Left lung (tissue), 10 donors: ENCODE measurements around the gene SCG2. TPM values are rescaled to one million over a fixed set of nuclear protein-coding genes. Genes with fewer than 3 reads are reported as not detected.
A peak's percentile ranks its signal among the peaks of the same experiment; 100 is the strongest.

Experiments
- ATAC-seq: fragments of 200-7000 bp; cut with Tn5 transposase; one replicate; pipeline ENCODE4 v1.9.1; 2020; ENCODE audit warnings: moderate library complexity
- DNase-seq, 4 donors: peaks; one replicate each; pipeline ENCODE4 v3.0.0-alpha.2; 2013 to 2020
- H3K27ac ChIP-seq, 2 donors: fragments of 200-600 bp; sonication (generic) in 1 of 2; one replicate each; pipeline versions ENCODE4 v1.5.0 to v1.8.0; 2020 to 2021
- H3K27me3 ChIP-seq, 2 donors: fragments of 200-600 bp; sonication (generic) in 1 of 2; one replicate each; pipeline versions ENCODE4 v1.5.0 to v1.8.0; 2020 to 2021
- H3K36me3 ChIP-seq, 2 donors: fragments of 200-600 bp; sonication (generic) in 1 of 2; one replicate each; pipeline versions ENCODE4 v1.5.0 to v1.8.0; 2020 to 2021
- H3K4me1 ChIP-seq, 2 donors: fragments of 200-600 bp; one replicate each; pipeline ENCODE4 v1.8.0; 2021
- H3K4me3 ChIP-seq, 2 donors: fragments of 200-600 bp; sonication (generic) in 1 of 2; one replicate each; pipeline versions ENCODE4 v1.5.0 to v1.8.0; 2020 to 2021; ENCODE audit warnings: mild to moderate bottlenecking in 1 of 2
- H3K9me3 ChIP-seq, 2 donors: fragments of 200-600 bp; sonication (generic) in 1 of 2; one replicate each; pipeline versions ENCODE4 v1.5.0 to v1.8.0; 2020 to 2021
- CTCF ChIP-seq, 2 donors: fragments of 200-600 bp; sonication (generic) in 1 of 2; IDR thresholded peaks; one replicate each; pipeline versions ENCODE4 v1.5.0 to v1.8.0; 2021; ENCODE audit warnings: antibody characterized with exemption in 2 of 2
- intact Hi-C, 2 donors: fragments of 100-400 bp; cut with DNase I; formaldehyde crosslinking; loops; one replicate each; pipeline versions ENCODE4 v1.11.2 to v1.14.2; 2022
- polyA plus RNA-seq, 6 donors: library from polyadenylated mRNA; unstranded; fragments of 120-200 nt; gene quantifications; one replicate each; pipeline ENCODE4 v1.2.1, GENCODE V29; 2013; ENCODE audit not compliant: insufficient read length in 6 of 6
- total RNA-seq, 2 donors: library from RNA; stranded (reverse); fragmentation: NEBNext Ultra II Directional; extraction: Animal tissue kit (Norgen Biotek cat#: 25700); gene quantifications; one replicate each; pipeline ENCODE4 v1.2.1, GENCODE V29; 2021
- donor health status: DM: no; HTN: yes; CAD: no.
- donor health status: DM: no; HTN: no; CAD: no.

Gene SCG2
- total and polyA plus RNA-seq, 8 donors, result 0.71 to 3.8 (median 1.9) TPM

- intact Hi-C loops, result no loop called here
- DNase-seq, result no peak
- Histone ChIP-seq H3K27me3 (no peaks in the 10 kb centered on the region), H3K4me3 (no peak overlapping the region), H3K4me1 (no peaks in the 10 kb centered on the region), H3K27ac (no peak overlapping the region), H3K9me3 (no peaks in the 10 kb centered on the region), H3K36me3 (no peaks in the 10 kb centered on the region)
- no peak for TF ChIP-seq CTCF (IDR thresholded peaks at IDR 0.05)
- ATAC-seq, result no peak
These were observed 23.5 kb upstream of the SCG2 start for GRCh38 chr2:223625652-223626051.

GRCh38 chr2:223621901-223622300, 19.7 kb upstream of the SCG2 start:
- TF ChIP-seq CTCF (IDR thresholded peaks at IDR 0.05), result no peak
- Histone ChIP-seq H3K36me3 (no peaks in the 10 kb centered on the region), H3K27me3 (peaks cover 0 to 18% of the 10 kb centered on the region in 2 donors), H3K27ac (no peak overlapping the region), H3K4me1 (no peaks in the 10 kb centered on the region), H3K9me3 (no peaks in the 10 kb centered on the region), H3K4me3 (no peak overlapping the region)
- intact Hi-C loops, result no loop called here
- DNase-seq, result no peak
- no peak for ATAC-seq

- Histone ChIP-seq H3K27me3 (peaks cover 0 to 25% of the 10 kb centered on the region in 2 donors), H3K36me3 (no peaks in the 10 kb centered on the region), H3K4me1 (no peaks in the 10 kb centered on the region), H3K4me3 (no peak overlapping the region), H3K27ac (no peak overlapping the region), H3K9me3 (no peaks in the 10 kb centered on the region)
- peak; percentile 53 for ATAC-seq
- peak in 1 of 4 donors; percentile 61 for DNase-seq
- no peak for TF ChIP-seq CTCF (IDR thresholded peaks at IDR 0.05)
- intact Hi-C loops, result no loop called here
These were observed 17.4 kb upstream of the SCG2 start for GRCh38 chr2:223619486-223620129.

- Histone ChIP-seq H3K27ac (no peak overlapping the region), H3K4me3 (no peak overlapping the region), H3K9me3 (no peaks in the 10 kb centered on the region), H3K4me1 (peaks cover 0 to 1% of the 10 kb centered on the region in 2 donors), H3K27me3 (peaks cover 0 to 37% of the 10 kb centered on the region in 2 donors), H3K36me3 (no peaks in the 10 kb centered on the region)
- ATAC-seq (no peak), DNase-seq (no peak)
- intact Hi-C loops, result no loop called here
- TF ChIP-seq CTCF (IDR thresholded peaks at IDR 0.05), result no peak
These were observed 16.2 kb upstream of the SCG2 start for GRCh38 chr2:223618172-223619035.

GRCh38 chr2:223614534-223614933, 12.4 kb upstream of the SCG2 start:
- H3K4me1 ChIP-seq, result peaks cover 4% of the 10 kb centered on the region in 2 donors
- intact Hi-C loops, result no loop called here
- ATAC-seq (no peak), DNase-seq (no peak)
- H3K27ac ChIP-seq, result no peak overlapping the region
- TF ChIP-seq CTCF (IDR thresholded peaks at IDR 0.05), result no peak
- H3K27me3 ChIP-seq, result peaks cover 0 to 47% of the 10 kb centered on the region in 2 donors
- H3K36me3 ChIP-seq, result no peaks in the 10 kb centered on the region
- no peak overlapping the region for H3K4me3 ChIP-seq
- H3K9me3 ChIP-seq, result no peaks in the 10 kb centered on the region
